Ascending aorta (tissue), 2 donors: ENCODE data around the gene ZNF296. TPM values are rescaled to one million over a fixed set of nuclear protein-coding genes. Genes with fewer than 3 reads are reported as not detected.

Experiments used
- DNase-seq, 2 donors: peaks; one replicate each; pipeline ENCODE4 v3.0.0-alpha.2; 2019; ENCODE audit warnings: low spot score in 2 of 2
- H3K27ac ChIP-seq, 2 donors: fragments of 200-600 bp; sonication (generic); one replicate each; pipeline ENCODE4 v1.5.1; 2016 to 2017; ENCODE audit warnings: mild to moderate bottlenecking in 1 of 2
- H3K27me3 ChIP-seq: fragments of 200-600 bp; sonication (generic); one replicate; pipeline ENCODE4 v1.5.1; 2017
- H3K36me3 ChIP-seq, 2 donors: fragments of 200-600 bp; sonication (generic); one replicate each; pipeline ENCODE4 v1.5.1; 2016
- H3K4me1 ChIP-seq, 2 donors: fragments of 200-600 bp; sonication (generic); one replicate each; pipeline ENCODE4 v1.5.1; 2016 to 2017; ENCODE audit warnings: mild to moderate bottlenecking in 1 of 2
- H3K4me3 ChIP-seq, 2 donors: fragments of 200-600 bp; sonication (generic); one replicate each; pipeline ENCODE4 v1.5.1; 2016 to 2017; ENCODE audit warnings: mild to moderate bottlenecking in 1 of 2
- H3K9me3 ChIP-seq, 2 donors: fragments of 200-600 bp; sonication (generic); one replicate each; pipeline ENCODE4 v1.5.1; 2016
- intact Hi-C: fragments of 100-400 bp; cut with DNase I; formaldehyde crosslinking; loops from one replicate; pipeline ENCODE4 v1.15.1; 2023
- total RNA-seq: library from RNA; depleted of rRNA; stranded (reverse); fragments of >200 nt; gene quantifications from one replicate; pipeline ENCODE4 v1.1.0, GENCODE V29; 2016
- TF ChIP-seq, protein P1 (sequence below), 3 experiments: fragments of 200-600 bp in 2 of 3; fragments of 450-650 bp in 1 of 3; sonication (generic) in 2 of 3; IDR thresholded peaks; one replicate each; pipeline ENCODE4 v1.5.1; 2016 to 2019; ENCODE audit warnings: antibody characterized with exemption in 3 of 3, mild to moderate bottlenecking in 1 of 3, moderate library complexity in 1 of 3

ZNF296 gene
- total RNA-seq, 1 donor from 2014 or later: not detected

DNA sequence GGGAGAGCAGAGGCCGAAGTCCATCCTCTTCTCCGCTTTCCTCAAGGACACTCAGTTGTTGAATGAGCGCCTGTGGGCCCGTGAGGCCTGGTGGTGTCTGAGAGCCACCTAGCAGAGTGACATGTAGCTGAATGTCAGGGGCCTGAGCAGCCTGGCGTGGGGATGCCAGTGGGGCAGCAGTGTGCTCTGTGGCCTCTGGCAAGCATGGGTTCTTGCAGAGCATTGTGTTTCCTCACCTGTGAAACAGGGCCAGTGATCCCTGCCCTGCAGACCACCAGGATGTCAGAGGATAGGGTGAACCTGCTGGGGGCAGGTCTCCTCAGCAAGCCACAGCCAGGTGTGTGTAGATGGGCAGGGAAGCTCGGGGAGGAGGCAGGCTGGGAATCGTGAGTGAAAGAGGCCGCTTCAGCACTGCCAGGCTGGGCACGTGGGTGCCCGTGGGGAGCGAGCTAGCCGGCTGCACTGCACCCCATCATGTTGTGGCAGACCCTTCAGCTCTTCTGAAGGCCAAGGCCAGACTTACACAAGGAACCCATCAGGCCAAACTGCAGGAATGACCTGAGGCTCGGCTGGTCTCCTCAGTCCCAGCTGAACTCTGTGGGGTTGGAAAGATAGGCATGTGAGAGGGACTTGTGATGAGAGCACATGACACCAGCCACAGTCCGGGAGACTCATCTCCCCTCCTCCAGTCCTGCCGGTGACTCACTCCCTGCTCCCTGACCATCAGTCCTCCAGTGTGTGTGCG lies 21.7 kb upstream of the ZNF296 start:
- DNase-seq: no peak
- no peak overlapping the region for H3K4me3 ChIP-seq
- H3K4me1 ChIP-seq: peaks cover 9 to 22% of the 10 kb centered on the region in 2 donors
- no peaks in the 10 kb centered on the region for H3K9me3 ChIP-seq
- no peaks in the 10 kb centered on the region for H3K27me3 ChIP-seq
- H3K36me3 ChIP-seq: no peaks in the 10 kb centered on the region
- TF ChIP-seq, protein P1, sequence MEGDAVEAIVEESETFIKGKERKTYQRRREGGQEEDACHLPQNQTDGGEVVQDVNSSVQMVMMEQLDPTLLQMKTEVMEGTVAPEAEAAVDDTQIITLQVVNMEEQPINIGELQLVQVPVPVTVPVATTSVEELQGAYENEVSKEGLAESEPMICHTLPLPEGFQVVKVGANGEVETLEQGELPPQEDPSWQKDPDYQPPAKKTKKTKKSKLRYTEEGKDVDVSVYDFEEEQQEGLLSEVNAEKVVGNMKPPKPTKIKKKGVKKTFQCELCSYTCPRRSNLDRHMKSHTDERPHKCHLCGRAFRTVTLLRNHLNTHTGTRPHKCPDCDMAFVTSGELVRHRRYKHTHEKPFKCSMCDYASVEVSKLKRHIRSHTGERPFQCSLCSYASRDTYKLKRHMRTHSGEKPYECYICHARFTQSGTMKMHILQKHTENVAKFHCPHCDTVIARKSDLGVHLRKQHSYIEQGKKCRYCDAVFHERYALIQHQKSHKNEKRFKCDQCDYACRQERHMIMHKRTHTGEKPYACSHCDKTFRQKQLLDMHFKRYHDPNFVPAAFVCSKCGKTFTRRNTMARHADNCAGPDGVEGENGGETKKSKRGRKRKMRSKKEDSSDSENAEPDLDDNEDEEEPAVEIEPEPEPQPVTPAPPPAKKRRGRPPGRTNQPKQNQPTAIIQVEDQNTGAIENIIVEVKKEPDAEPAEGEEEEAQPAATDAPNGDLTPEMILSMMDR (IDR thresholded peaks at IDR 0.05): no peak
- H3K27ac ChIP-seq: no peak overlapping the region
- intact Hi-C loops: no loop called here

DNA sequence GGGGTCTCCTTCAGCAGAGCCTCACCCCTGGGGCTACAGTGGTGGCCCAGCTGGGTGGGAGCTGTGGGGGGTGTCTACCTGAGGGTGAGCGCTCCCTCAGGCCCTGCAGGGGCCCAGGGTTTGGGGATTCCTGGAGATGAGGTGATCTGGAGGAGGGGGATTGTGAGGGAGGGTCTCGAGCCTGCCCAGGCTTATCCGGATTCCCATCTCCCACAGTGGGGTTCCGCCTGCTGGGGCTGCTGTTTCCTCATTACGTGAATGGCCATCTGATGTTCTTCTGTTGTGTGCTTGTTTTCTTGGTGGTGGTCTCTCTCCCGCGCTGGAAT lies 21.1 kb upstream of the ZNF296 start:
- Histone ChIP-seq H3K4me3 (no peak overlapping the region), H3K36me3 (no peaks in the 10 kb centered on the region), H3K4me1 (peaks cover 10 to 22% of the 10 kb centered on the region in 2 donors), H3K9me3 (no peaks in the 10 kb centered on the region), H3K27ac (no peak overlapping the region), H3K27me3 (no peaks in the 10 kb centered on the region)
- intact Hi-C loops: no loop called here
- TF ChIP-seq, protein P1 (IDR thresholded peaks at IDR 0.05): no peak
- DNase-seq: no peak

DNA sequence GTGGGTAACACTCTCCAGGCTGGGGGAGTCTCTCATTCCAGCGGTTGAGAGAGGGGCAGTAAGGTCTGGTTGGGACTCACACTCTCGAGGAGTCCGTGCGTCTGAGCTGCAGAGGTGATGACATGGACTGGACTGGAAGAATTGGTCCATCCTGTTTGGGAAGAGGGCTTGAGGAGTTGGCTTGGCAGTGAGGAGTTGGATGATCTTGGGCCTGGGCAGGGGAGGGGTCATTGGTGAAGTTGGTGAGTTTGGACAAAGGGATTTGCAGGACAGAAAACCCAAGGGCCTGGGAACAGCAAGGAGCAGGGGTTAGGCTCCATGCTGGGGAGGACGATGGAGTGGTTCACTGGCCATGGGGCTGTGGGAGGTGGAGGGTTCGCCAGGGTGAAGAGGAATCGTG lies 20.4 kb upstream of the ZNF296 start:
- H3K27ac ChIP-seq: no peak overlapping the region
- peaks cover 11 to 24% of the 10 kb centered on the region in 2 donors for H3K4me1 ChIP-seq
- H3K36me3 ChIP-seq: no peaks in the 10 kb centered on the region
- DNase-seq: no peak
- no peaks in the 10 kb centered on the region for H3K9me3 ChIP-seq
- H3K27me3 ChIP-seq: no peaks in the 10 kb centered on the region
- no peak overlapping the region for H3K4me3 ChIP-seq
- intact Hi-C loops: no loop called here
- TF ChIP-seq, protein P1 (IDR thresholded peaks at IDR 0.05): no peak

DNA sequence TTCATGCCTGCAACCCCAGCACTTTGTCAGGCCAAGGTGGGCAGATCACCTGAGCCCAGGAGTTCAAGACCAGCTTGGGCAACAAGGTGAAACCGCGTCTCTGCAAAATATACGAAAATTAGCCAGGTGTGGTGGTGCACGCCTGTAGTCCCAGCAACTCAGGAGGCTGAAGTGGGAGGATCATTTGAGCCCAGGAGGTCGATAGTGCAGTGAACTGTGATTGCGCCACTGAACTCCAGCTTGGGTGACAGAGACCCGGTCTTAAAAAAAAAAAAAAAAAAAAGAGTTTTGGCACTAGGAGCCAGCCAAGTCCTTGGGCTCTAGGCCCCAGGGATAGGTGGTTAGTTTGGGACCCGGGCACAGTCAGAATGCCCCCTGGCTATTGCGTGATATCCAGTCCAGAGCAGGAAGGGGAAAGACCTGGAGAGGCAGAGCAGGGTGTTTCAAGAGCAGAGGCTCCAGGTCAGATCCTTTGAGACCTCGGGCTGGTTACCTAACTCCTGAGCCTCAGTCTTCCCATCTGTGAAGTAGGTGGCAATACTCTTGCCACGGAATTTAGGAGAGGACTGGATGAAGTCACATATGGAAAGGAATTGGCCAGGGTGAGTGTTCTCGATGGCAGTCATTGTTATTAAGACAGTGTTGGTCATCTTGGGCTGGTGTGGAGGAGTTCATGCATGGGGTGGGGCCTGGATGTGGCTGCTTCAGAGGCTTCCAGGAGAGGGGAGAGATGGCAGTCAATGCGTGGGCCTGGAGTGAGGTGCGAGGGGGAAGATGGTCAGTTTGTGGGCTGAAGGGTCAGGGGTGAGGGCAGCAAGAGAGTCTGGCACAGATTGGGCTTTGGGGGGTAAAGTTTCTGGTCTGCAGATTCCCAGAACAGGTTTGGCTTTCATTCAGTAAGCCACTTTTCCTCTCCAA lies 19.5 kb upstream of the ZNF296 start:
- Histone ChIP-seq H3K4me3 (no peak overlapping the region), H3K27me3 (no peaks in the 10 kb centered on the region), H3K27ac (no peak overlapping the region), H3K4me1 (peaks cover 17 to 28% of the 10 kb centered on the region in 2 donors), H3K9me3 (no peaks in the 10 kb centered on the region), H3K36me3 (no peaks in the 10 kb centered on the region)
- intact Hi-C loops: no loop called here
- TF ChIP-seq, protein P1 (IDR thresholded peaks at IDR 0.05): no peak
- no peak for DNase-seq

DNA sequence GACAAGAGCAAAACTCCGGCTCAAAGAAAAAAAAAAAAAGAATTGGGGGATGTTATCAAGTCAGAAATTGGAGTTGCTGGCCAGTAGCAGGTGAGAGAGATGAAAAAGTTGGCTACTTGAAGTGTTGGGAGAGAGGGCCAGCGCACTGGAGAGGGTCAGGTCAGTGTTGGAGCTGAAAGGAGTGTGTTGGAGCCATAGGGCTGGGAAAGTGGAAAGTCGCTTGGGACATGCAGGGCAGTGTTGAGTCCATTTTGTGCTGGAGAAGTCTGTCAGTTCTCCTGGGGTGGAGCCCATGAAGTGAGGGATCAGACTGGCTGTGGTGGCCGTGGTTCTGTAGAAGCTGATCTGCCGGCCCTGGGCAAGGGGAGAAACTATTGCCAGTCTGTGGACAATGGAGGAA lies 18.4 kb upstream of the ZNF296 start:
- Histone ChIP-seq H3K27me3 (no peaks in the 10 kb centered on the region), H3K27ac (no peak overlapping the region), H3K9me3 (no peaks in the 10 kb centered on the region), H3K36me3 (peaks cover 4 to 7% of the 10 kb centered on the region in 2 donors), H3K4me3 (no peak overlapping the region), H3K4me1 (peaks cover 19 to 29% of the 10 kb centered on the region in 2 donors)
- no peak for DNase-seq
- intact Hi-C loops: loop anchor here (5.0 kb wide), 1 partner anchor 313 kb away; the partner anchor contains the start of genes POLR1G and PPP1R13L
- TF ChIP-seq, protein P1 (IDR thresholded peaks at IDR 0.05): no peak
